GM11168 (cell line): ENCODE results near the gene FBXO17.

Experiments used
- in situ Hi-C: fragments of 300-500 bp; cut with MboI; formaldehyde crosslinking; loops from one replicate; pipeline ENCODE4 v1.12.0; 2022; ENCODE audit warnings: low sequenced_read_pairs; ENCODE audit not compliant: unreplicated experiment

The FBXO17 gene

DNA sequence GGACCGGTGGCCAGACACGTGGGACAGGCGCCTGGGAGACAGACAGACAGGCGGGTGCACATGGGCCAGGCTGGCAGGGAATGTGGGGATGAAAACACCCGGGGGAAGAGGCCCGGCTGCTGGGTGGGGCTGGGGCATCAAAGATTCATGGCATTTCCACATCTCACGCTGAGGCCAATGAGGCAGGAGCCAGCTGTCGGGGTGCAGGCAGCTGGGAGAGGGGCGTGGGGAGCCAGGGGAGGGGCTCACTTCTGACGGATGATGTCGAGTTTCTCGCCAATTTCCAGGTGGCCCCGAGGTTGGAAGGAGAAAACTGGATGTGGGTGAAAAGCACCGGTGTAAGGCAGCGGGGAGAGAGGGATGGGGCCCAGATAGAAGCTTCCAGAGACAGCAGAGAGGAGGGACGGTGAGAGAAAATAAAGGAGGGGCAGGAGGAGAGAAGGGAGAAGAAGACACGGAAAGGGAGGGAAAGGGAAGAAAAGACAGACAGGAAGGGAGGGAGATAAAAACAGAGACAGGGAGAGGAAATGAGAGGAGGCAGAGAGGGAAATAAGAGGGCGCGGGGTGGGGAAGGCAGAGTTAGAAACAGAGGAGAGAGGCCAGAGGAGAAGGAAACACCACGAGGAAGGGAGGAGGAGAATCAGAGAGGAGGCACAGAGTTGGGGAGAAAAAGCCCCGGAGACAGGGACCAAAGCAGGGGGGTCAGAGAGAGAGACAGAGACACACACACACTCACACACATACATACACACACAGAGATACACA, 55.5 kb downstream of the FBXO17 start:
- in situ Hi-C loops: no loop called here

DNA sequence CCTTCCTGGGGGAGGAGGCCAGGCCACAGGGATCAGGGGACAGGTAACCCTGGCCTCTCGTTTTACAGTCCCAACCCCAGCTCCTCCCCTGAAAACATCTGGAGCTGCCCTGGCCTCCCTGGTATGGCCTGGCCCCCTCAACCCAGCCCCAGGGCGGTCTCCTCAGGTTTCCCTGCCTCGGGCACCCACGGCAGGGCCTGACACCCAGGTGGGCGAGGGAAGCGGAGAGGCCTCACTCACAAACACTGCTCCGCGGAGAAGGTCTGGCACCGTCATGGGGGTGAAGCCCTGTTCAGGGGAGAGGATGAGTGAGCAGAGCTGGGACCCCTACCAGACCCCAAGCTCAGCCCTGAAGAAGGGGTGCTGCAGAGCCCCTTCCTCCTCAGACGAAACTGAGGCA, 57.0 kb downstream of the FBXO17 start:
- in situ Hi-C loops: no loop called here

DNA sequence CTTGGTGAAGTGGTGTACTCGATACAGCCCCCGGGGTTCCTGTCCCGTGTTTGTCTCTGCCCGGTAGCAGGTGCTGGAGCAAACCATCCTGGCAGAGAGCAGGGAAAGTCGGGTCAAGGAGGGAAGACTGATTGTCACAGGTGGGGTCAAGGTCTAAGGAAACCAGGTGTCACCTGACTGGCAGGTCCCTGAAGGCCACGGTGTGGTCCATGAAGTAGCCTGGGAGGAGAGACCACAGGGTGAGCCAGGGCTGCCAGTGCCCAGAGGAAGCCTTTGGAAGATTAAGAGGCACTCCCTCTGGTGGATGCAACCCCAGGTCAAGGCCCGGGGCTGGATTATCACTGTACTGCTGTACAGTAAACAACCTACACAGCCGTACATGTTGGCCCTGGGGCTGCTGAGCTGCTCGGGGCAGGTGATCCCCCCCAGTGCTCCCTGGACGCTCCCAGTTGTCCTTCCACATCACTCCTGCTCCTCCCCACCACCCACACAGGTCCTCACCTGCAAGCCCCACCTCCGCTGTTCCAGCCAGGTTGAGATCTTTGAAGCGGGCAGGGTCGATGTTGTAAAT, 57.5 kb downstream of the FBXO17 start:
- in situ Hi-C loops: no loop called here

DNA sequence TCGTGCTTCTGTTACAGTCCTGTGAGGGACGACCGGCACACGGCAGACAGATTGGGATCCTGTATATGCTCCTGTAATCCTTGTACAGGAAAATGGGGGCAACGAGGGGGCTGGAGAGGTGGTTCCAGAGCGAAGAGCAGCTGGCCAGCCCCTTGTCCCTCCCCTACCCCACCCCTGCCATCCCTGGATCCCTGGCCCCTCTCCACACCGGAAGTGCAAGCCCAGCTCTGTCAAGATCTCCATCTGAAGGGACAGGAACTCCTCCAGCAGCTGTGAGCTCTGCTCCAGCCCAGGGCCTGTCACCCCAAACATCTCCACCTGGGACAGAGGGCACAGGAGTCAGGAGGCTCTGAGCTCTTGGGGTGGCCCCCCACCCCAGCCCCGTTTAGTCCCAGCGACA, 58.0 kb downstream of the FBXO17 start:
- in situ Hi-C loops: no loop called here

DNA sequence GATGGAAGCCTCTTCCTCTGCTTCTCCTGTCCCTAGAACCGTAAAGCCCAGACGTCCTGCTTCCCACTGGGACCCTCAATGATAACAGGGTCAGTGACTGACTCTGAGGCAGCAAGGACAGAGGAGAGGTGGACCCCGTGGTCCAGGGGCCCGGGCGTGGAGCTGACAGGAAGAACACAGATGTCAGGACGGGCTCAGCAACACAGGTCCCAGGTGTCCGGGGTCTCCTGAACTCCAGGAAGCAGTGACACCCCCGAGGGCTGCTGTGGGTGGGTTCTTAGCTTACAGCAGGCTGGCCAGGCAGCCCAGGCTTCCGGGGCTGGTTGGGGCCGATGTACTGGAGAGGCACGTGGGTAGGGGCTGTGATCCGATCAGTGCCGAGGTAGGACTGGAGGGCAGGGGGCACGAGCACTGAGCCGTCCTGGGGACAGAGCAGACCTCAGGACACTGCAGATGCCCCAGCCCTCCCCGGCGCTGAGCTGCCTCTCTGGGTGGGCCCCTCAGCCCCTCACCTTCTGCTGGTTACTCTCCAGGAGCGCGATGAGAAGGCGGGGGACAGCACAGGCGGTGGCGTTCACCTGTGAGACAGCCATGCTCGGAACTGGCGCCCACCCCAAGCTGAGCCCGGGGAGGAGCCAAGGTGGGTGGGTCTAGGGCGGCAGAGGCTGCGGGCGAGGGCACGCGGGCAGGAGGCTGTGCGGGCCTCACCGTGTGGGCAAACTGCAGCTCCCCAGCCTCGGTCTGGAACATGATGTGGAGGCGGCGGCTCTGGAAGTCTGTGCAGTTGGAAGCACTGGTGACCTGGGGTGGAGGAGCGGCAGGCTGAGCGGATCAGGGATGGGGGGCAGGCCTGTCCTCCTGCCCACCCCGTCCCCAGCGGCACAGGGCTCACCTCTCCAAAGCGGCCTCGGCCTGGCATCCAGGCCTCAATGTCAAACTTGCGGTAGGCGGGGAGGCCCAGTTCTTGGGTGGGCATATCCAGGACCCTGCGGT, 59.9 kb downstream of the FBXO17 start:
- in situ Hi-C loops: no loop called here

DNA sequence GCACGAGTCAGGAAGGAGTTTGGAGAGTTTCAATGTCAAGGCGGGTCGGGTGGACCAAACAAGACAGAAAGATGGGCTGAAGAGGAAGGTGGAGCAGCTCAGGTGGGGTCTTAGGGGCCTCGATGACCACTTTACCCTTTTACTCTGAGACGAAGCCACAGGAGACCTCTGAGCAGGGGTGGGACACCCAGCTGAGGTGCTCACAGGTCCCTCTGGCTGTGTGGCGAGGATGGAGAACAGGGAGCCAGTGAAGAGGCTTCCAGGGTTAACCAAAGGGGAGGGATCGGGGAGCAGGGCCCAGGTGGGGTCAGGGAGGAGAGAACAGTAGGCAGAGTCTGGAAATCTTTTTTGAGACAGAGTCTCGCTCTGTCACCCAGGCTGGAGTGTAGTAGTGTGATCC, 61.6 kb downstream of the FBXO17 start:
- in situ Hi-C loops: no loop called here

DNA sequence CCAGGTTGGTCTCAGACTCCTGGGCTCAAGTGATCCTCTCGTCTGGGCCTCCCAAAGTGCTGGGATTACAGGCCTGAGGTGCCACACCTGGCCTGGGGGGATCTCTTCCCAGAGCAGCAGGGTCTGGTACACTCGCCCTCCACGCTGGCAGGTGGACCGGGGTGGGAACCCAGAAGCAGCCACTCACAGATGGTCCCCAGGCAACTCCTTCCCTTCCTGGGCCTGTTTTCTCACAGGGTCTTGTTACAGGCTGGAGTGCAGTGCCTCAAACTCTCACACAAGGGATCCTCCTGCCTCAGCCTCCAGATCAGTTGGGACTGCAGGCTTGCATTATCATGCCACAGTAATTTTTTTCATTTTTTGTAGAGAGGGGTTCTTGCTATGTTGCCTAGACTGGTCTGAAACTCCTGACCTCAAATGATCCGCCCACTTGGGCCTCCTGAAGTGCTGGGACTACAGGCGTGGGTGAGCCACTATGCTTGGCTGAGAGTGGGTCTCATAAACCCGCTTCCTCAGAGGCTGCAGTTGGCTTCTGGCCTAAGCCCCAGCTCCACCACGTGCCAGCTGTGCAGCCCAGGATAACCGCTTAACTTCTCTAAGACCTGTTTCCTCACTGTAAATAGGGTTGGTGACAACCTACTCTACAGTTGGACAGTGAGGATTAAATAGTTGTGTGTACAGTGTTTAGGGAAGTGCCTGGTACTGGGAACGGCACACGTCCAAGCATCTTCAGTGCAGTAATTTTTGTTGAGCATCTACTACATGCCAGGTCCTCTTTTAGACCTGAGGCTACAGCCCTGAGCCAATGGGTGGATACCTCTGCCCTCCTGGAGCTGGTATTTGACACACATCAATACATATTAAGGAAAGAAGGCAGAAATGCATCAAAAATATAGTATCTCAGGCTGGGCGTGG, 62.7 kb downstream of the FBXO17 start:
- in situ Hi-C loops: no loop called here

DNA sequence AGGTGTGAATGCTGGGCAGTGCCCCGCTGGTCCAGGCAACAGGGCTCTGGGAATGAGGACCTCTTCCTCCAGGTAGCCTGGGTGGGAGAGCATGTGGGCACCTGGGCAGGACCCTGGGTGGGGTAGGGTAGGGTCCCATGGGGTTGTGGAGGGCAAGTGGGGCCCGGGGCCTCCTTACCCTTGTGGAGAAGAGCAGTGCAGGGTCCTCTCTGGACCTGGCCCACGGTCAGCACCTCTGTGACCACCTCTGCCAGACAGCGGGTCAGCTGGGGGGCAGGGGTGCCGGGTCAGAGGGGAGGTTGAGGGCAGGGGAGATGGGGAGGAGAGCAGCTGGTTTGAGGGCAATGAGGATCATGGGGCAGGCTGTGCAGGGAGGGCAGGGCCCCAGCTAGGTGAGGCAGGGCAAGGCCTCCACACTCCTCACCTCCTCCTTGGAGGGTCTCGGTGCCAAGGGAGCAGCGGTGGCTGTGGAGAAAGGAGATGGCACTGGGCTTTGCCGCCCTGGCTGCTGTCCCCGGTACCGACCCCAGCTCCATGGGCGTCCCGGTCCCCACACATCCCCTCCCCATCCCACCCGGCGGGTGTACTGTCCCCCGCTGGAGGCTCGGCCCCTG, 64.0 kb downstream of the FBXO17 start:
- in situ Hi-C loops: no loop called here

DNA sequence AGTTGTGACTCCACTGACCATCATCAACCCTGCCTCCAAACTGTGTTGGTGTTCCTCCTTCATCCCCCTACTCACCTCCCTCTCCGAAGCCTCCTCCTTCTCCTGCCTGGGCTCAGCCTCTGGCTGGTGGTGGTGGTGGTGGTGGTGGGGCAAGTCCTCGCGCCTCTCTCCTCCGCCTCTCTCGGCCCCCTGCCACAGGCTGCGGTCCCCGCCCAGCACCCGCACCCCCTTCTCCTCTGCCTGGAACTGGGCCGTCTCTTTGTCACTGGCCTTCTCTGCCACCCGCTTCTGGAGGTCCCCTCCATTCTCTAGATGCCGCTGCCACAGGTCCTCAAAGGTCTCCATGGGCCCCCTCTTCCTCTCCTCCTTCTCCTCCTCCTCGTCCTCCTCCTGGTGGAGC, 65.1 kb downstream of the FBXO17 start:
- in situ Hi-C loops: no loop called here

DNA sequence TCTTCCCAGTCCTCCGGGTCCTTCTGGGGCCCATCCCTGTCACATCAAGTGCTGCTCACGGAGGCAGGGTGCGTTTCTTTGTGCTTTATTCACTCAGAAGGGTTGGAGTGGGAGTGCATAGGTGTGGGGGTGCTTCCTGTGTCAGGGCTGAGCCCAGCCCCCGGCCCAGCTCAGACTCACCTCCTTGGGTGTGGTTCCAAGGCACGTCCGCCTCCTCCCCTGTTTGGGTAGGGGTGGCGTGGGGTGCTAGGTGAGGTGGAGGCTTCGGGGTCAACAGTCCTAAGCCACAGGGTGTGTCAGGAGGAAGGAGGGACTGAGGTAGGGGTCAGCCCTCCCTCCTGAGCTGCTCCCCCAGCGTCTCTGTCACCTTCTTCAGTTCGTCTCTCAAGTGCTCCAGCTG, 66.6 kb downstream of the FBXO17 start:
- in situ Hi-C loops: no loop called here

DNA sequence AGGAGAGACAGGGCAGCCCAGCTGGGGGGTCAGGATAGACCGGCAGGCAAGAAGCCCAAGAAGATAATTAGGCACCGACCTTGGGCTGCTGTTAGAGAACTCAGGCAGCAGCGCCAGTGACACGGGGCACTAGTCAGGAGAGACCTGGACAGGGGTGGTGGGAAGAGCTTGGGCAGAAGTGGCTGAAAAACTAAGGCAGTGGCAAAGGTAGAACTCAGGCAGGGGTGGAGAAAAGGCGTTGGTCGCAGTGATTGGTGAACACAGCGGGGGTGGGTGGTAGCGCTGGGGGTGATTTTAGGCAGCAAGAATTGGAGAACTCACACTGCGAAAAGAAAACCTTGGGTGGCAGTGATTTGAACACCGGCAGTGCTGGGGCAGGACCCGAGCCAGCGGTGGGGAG, 67.9 kb downstream of the FBXO17 start:
- in situ Hi-C loops: no loop called here

DNA sequence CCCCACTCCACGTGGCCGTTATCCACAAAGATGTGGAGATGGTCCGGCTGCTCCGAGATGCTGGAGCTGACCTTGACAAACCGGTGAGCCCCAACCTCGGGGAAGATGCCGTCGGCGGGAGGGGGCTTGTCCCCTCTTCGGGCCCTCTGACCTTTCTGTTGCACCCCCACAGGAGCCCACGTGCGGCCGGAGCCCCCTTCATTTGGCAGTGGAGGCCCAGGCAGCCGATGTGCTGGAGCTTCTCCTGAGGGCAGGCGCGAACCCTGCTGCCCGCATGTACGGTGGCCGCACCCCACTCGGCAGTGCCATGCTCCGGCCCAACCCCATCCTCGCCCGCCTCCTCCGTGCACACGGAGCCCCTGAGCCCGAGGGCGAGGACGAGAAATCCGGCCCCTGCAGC, 68.3 kb downstream of the FBXO17 start:
- in situ Hi-C loops: no loop called here

DNA sequence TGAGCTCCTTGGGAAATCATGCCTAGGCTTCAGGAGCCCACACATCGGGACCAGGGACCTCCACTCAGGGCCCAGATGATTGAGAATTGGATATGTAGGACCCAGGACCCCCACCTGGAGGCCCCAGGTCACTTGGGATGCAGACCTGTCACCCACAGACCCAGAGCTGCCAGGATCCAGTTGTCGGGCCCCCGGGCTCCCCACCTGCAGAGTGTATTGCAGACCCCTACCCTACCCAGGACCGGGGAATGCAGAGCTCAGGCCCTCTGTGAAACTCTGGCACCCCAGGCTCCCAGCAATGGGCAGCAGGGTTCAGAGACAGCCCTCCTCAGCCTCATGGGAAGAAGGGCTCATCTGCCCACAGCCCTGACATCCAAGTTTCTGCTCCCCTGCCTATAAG, 69.9 kb downstream of the FBXO17 start:
- in situ Hi-C loops: no loop called here

DNA sequence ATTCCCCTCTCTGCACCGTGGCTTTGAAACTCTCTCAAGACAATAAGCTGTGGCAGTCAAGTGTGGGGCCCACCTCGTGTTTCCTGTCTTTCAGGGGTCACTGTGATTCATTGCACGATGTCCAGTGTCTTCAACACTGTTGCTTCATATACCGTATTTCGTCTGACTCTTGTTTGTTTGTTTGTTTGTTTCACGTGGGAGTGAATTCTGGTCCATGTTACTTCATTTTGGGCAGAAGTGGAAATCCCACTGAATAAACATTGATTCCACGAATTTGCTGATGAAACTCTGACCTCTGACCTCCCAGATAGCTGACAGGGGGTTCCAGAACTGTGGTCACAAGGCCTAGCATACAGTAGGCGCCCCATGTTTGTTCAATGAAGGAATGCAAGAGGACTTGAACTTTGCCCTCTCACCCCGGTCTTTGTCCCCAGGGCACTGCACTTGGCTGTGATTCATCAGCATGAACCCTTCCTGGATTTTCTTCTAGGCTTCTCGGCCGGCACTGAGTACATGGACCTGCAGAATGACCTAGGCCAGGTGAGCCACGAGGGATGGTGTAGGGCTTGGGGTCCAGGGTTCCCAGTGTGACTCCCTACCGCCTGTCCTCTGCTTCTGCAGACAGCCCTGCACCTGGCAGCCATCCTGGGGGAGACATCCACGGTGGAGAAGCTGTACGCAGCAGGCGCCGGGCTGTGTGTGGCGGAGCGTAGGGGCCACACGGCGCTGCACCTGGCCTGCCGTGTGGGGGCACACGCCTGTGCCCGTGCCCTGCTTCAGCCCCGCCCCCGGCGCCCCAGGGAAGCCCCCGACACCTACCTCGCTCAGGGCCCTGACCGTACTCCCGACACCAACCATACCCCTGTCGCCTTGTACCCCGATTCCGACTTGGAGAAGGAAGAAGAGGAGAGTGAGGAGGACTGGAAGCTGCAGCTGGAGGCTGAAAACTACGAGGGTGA, 70.7 kb downstream of the FBXO17 start:
- in situ Hi-C loops: no loop called here

DNA sequence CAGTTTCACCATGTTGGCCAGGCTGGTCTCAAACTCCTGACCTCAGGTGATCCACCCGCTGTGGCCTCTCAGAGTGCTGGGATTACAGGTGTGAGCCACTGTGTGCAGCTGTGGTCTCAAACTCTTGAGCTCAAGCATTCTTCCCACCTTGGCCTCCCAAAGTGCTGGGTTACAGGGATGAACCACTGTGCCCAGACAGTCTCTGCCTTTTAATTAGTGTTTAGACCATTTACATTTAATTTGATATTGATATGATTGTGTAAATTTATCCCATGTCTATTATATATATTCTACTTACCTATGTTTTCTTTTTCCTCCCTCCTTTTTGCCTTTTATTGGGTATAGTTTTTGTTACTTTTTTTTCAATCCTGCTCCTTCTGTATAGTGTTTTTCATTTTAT, 73.9 kb downstream of the FBXO17 start:
- in situ Hi-C loops: no loop called here

DNA sequence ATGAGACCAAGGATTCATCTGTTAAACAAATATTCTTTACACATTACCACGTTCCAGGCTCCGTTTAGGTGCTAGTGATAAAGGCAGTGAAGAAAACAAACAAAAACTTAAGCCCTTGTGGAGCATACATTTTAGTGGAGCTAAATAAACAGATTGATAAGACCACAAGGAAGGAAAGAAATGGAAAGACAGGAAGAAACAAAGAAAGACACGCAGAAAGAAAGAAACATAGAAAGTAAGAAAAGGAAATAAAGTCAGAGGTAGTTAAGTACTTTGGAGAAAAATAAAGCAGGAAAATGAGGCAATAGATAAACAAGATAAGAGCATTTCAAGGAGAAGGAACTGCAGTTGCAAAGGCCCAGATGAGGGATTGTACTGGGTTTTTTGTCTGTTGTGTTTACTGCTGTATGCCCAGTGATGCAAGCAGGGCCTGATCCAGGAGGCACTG, 74.8 kb downstream of the FBXO17 start:
- in situ Hi-C loops: no loop called here

DNA sequence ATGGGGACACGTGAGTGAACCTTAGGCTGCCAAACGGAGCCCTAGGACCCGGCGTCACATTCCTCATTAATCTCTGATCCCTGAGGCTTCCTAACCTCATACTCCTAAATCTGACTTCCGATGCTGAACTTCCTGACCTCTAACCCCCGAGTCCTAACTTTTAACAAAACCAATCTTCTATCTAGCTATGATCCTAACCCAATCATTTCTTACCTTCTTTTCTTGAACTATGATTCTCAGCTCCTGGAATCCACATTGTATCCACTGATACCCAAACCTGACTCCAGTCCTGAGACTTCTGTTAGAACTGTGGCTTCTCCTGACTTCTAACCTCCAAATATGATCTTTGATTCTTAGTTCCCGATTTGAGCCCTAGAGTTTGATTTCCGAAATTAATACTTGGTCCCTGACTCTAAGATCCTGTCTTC, 75.3 kb downstream of the FBXO17 start:
- in situ Hi-C loops: no loop called here

DNA sequence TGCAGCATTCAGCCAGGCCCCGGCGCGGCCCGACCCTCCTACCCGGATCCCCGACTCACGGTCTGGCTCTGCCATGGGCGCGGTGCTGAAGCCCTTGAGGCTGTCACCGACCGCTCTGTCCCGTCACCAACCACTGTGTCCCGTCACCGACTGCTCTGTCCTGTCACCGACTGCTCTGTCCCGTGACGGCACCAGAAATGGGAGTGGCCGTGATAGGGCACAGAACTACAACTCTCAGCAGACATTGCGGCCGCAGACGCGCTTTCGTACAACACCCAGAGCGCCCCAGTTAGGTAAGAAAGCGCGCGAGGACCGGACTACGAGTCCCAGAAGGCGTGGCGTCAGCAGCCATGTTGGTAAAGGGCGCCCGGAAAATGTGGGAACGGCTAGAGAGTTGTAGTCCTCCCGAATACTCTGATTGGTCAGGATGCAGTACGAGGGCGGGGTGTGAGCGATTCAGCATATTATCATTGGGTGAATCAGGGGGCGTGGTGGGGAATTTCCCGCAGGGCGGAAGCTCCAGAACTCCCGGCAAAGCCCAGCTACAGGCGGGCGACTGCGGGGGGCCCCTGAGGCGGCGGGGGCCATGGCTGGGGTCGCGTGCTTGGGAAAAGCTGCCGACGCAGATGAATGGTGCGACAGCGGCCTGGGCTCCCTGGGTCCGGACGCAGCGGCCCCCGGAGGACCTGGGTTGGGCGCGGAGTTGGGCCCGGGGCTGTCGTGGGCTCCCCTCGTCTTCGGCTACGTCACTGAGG, 75.9 kb downstream of the FBXO17 start, which contains the start of the genes NFKBIB and SIRT2:
Gene NFKBIB (plus strand): TSS at position 523 of the 755 bp plus-strand sequence. CDS start 64 bp downstream, at position 587.
Gene SIRT2 (minus strand): TSS at position 172 of the 755 bp plus-strand sequence. CDS start 97 bp downstream, at position 75.
- in situ Hi-C loops: no loop called here
